Muscle of leg (tissue), 11 donors: ENCODE results near the gene MKLN1. TPM values are rescaled to one million over a fixed set of nuclear protein-coding genes. Genes with fewer than 3 reads are reported as not detected.
"Not testable (repeated sequence)": the region's sequence is repeated elsewhere in the genome, so short reads cannot be mapped to it uniquely, and the experiment has no call there.

Experiments used
- DNase-seq: peaks from one replicate; pipeline ENCODE4 v3.0.0; 2013
- H3K27ac ChIP-seq: one replicate; pipeline ENCODE4 v1.5.1; 2013; ENCODE audit warnings: mild to moderate bottlenecking, low read length, control low read depth
- H3K27me3 ChIP-seq: one replicate; pipeline ENCODE4 v1.6.1; 2013; ENCODE audit warnings: low read length; ENCODE audit not compliant: control insufficient read depth, insufficient read depth
- H3K36me3 ChIP-seq: one replicate; pipeline ENCODE4 v1.6.1; 2013; ENCODE audit warnings: low read length; ENCODE audit not compliant: control insufficient read depth, insufficient read depth
- H3K4me1 ChIP-seq: one replicate; pipeline ENCODE4 v1.6.1; 2013; ENCODE audit warnings: low read length; ENCODE audit not compliant: control insufficient read depth, insufficient read depth
- H3K4me3 ChIP-seq: one replicate; pipeline ENCODE4 v1.5.1; 2013; ENCODE audit warnings: low read length, control low read depth
- H3K9me3 ChIP-seq: replicated peaks from 2 replicates; pipeline ENCODE4 v1.6.1; 2013; ENCODE audit warnings: low read depth, low read length; ENCODE audit not compliant: control insufficient read depth
- WGBS: methylation state at CpG from one replicate; pipeline ENCODE4 v1.1.5; 2013; ENCODE audit warnings: missing lambda C conversion rate; ENCODE audit not compliant: insufficient coverage; 5-methylcytosine and 5-hydroxymethylcytosine counted together
- polyA plus RNA-seq, 8 donors: library from polyadenylated mRNA; unstranded; fragments of 120-200 nt; gene quantifications; one replicate each; pipeline versions ENCODE4 v1.2.1 to v1.2.3, GENCODE V29; 2013; ENCODE audit warnings: inconsistent platforms in 1 of 8, low replicate concordance in 1 of 8; ENCODE audit not compliant: insufficient read length in 8 of 8, insufficient read depth in 1 of 8
- total RNA-seq: library from RNA; stranded (reverse); fragments of 120-200 nt; gene quantifications from one replicate; pipeline ENCODE4 v1.2.4, GENCODE V29; 2013

The MKLN1 gene
- total and polyA plus RNA-seq, 9 donors = 11.7 to 36.5 (median 19.8) TPM

GRCh38 chr7:131454498-131454897 is 126.8 kb downstream of the MKLN1 start:
- Histone ChIP-seq H3K4me1 (no peaks in the 10 kb centered on the region), H3K9me3 (no peaks in the 10 kb centered on the region), H3K27ac (no peak overlapping the region), H3K27me3 (no peaks in the 10 kb centered on the region), H3K4me3 (no peak overlapping the region), H3K36me3 (peaks cover 17% of the 10 kb centered on the region)
- no peak for DNase-seq
- WGBS = no CpG with 5 or more reads among the region's 1 CpG

- Histone ChIP-seq H3K4me3 (no peak overlapping the region), H3K27ac (no peak overlapping the region), H3K36me3 (peaks cover 12% of the 10 kb centered on the region), H3K4me1 (no peaks in the 10 kb centered on the region), H3K27me3 (no peaks in the 10 kb centered on the region), H3K9me3 (no peaks in the 10 kb centered on the region)
- WGBS = no CpG with 5 or more reads among the region's 2 CpGs
- DNase-seq = no peak
Measured at GRCh38 chr7:131455001-131455400, 127.3 kb downstream of the MKLN1 start.

DNA sequence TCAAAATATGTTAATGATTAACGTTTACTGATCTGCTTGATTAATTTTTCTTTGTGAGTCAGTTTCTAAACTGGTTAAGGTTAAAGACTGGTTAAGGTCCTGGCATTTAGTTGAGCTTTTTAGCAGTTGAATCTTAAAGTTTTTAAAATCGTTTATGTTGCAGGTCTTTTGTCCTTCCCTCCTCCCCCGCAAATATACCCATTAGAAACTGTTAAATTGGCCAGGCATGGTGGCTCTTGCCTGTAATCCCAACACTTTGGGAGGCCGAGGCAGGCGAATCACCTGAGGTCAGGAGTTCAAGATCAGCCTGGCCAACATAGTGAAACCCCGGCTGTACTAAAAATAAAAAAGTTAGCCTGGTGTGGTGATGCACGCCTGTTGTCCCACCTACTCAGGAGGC is 127.9 kb downstream of the MKLN1 start:
- no peak overlapping the region for H3K4me3 ChIP-seq
- peaks cover 9% of the 10 kb centered on the region for H3K36me3 ChIP-seq
- WGBS = 91% methylated on average over 4 of the region's 7 CpGs
- H3K9me3 ChIP-seq = no peaks in the 10 kb centered on the region
- no peak for DNase-seq
- no peaks in the 10 kb centered on the region for H3K27me3 ChIP-seq
- H3K27ac ChIP-seq = no peak overlapping the region
- no peaks in the 10 kb centered on the region for H3K4me1 ChIP-seq

DNA sequence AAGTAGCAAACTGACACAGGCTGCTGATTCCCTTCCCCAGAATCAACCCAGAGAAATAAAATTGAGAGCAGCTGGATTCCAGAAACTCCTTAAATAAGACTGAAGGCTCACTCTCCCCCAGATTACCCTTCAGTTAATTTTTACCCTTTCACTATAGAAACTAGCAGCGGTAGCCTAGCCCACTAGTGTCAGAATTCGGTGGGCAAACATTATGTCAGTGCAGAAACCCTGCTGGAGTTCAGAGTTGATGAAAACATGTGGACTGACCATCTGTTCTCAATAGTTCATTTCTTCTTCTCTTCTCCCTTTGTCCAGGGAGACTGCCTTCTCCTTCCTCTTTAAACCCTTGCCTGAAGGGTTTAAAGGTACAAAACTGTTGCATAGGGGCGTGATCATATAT is 128.7 kb downstream of the MKLN1 start:
- H3K9me3 ChIP-seq = no peaks in the 10 kb centered on the region
- no CpG with 5 or more reads among the region's 3 CpGs for WGBS
- H3K27ac ChIP-seq = no peak overlapping the region
- DNase-seq = no peak
- H3K27me3 ChIP-seq = no peaks in the 10 kb centered on the region
- peaks cover 9% of the 10 kb centered on the region for H3K36me3 ChIP-seq
- no peaks in the 10 kb centered on the region for H3K4me1 ChIP-seq
- H3K4me3 ChIP-seq = no peak overlapping the region

DNA sequence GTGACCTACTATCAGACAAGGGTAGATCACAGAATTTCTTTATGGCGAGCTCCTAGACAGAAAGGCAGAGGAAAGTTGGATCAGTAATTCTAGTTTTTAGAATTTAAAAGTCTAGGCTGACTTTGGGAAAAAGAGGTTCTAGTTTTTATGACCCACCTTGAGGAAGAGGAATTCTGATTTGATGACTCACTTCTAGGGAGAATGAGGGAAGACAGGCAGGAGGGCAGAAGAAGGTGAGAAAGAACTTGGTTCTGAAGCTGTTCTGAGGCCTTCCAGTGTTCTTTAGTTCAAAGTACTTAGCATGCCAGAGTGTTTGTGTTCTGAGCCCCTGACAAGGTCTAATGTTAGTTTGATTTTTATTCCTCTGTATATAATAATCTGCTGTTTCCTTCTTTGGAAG is 131.6 kb downstream of the MKLN1 start:
- H3K36me3 ChIP-seq = peaks cover 11% of the 10 kb centered on the region
- no peak overlapping the region for H3K4me3 ChIP-seq
- H3K27ac ChIP-seq = no peak overlapping the region
- no peaks in the 10 kb centered on the region for H3K9me3 ChIP-seq
- no peaks in the 10 kb centered on the region for H3K27me3 ChIP-seq
- WGBS = 100% methylated on average over 1 of the region's 1 CpG
- no peaks in the 10 kb centered on the region for H3K4me1 ChIP-seq
- DNase-seq = no peak

- H3K27me3 ChIP-seq = no peaks in the 10 kb centered on the region
- no peaks in the 10 kb centered on the region for H3K4me1 ChIP-seq
- no peaks in the 10 kb centered on the region for H3K9me3 ChIP-seq
- no CpG with 5 or more reads among the region's 3 CpGs for WGBS
- peaks cover 5% of the 10 kb centered on the region for H3K36me3 ChIP-seq
- no peak for DNase-seq
- H3K27ac ChIP-seq = no peak overlapping the region
- no peak overlapping the region for H3K4me3 ChIP-seq
Measured at GRCh38 chr7:131462059-131462458, 134.4 kb downstream of the MKLN1 start.

DNA sequence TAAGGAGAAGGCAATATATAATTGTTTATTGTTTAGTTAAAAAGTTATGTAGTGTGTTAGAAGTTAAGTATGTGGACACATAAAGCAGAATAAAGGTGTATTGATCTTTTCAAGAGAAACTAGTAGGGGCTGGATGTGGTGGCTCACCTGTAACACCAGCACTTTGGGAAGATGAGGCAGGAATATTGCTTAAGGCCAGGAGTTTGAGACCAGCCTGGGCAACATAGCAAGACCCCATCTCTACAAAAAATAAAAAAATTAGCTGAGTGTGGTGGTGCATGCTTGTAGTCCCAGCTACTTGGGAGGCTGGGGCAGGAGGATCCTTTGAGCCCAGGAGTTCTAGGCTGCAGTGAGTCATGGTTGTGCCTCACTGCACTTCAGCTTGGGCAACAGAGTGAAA is 135.0 kb downstream of the MKLN1 start:
- H3K27me3 ChIP-seq, H3K9me3 ChIP-seq, H3K36me3 ChIP-seq, H3K4me3 ChIP-seq, H3K4me1 ChIP-seq, DNase-seq, H3K27ac ChIP-seq: not testable (repeated sequence)

- Histone ChIP-seq H3K27me3 (no peaks in the 10 kb centered on the region), H3K9me3 (no peaks in the 10 kb centered on the region), H3K36me3 (peaks cover 25% of the 10 kb centered on the region), H3K4me3 (no peak overlapping the region), H3K4me1 (no peaks in the 10 kb centered on the region), H3K27ac (no peak overlapping the region)
- WGBS = no CpG with 5 or more reads among the region's 12 CpGs
- no peak for DNase-seq
Measured at GRCh38 chr7:131466735-131467365, 139.2 kb downstream of the MKLN1 start.

DNA sequence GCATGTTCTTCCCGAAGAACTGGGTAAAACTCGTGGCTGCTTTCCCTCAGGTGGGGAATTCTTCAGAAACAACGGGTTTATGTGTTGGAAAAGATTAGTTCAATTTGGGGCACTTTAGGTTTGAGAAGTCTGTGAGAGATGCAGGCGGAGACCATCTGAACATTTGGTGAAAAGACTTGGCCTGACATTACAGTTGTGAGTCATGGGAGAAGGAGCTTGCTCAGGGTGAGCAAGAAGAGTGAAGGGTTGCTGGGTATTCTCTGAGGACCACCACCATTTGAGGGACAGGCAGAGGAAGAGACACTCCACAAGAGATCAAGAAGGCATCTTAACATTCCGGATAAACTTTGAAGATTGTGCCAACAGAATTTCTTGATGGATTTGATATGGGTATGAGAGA is 140.1 kb downstream of the MKLN1 start:
- no peak overlapping the region for H3K4me3 ChIP-seq
- H3K27me3 ChIP-seq = no peaks in the 10 kb centered on the region
- H3K27ac ChIP-seq = no peak overlapping the region
- H3K36me3 ChIP-seq = peaks cover 25% of the 10 kb centered on the region
- H3K9me3 ChIP-seq = no peaks in the 10 kb centered on the region
- WGBS = 97% methylated on average over 4 of the region's 5 CpGs
- no peaks in the 10 kb centered on the region for H3K4me1 ChIP-seq
- DNase-seq = no peak

DNA sequence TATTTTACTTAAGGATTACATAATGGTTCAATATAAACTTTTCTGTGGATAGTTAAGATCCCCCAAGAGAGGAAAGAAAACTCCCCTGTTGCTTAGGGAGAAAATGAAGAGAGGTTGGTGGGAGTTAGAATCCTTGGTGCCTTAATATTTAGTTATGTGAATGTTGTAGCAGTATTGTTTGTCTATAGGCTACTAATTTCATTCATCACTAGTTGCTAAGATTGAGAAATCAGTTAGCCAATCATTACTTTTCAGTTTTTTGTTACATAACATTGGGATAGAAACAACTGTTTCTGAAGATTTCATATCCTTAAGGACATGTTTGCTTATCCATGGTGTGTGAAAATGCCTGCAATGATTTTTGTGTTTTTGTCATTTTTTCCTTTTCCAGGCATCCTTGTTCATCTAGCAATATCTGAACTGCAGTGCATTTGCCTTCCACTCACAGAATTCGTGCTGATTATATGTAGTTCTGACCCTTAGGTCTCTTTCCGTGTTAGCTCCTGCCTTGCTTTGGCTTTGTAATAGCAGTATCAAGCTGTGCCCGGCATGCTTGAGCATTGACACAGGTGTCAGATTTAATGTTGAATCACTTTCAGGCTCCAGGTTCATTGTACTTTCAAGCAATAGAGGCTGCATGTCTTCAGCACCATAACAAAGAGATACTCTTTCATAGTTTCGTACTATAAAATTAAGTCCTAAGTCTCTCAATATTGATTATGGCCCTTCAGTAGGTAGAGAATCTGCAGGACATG is 143.8 kb downstream of the MKLN1 start:
- H3K4me3 ChIP-seq = no peak overlapping the region
- H3K27me3 ChIP-seq = no peaks in the 10 kb centered on the region
- no peak overlapping the region for H3K27ac ChIP-seq
- no peaks in the 10 kb centered on the region for H3K4me1 ChIP-seq
- H3K9me3 ChIP-seq = peaks cover 5% of the 10 kb centered on the region
- no peak for DNase-seq
- H3K36me3 ChIP-seq = peaks cover 34% of the 10 kb centered on the region
- WGBS = 79% methylated on average over 2 of the region's 4 CpGs
